ENCODE data around the gene KIF7. TPM values are rescaled to one million over a fixed set of nuclear protein-coding genes. Genes with fewer than 3 reads are reported as not detected.

Gene KIF7
- total and polyA plus RNA-seq, 2 of the 8 experiments (the other 6 are each of a cell fraction or from before 2014, with no cell fraction given) = 4.9 to 14.0 TPM

- FAIRE-seq = no peak
- Histone ChIP-seq H3K9ac (replicated peaks in 1 of 4; ENCODE audit: extremely low read depth in 1 of 4, low read depth in 3 of 4, low read length in 3 of 4) (no peak overlapping the region), H3K27ac (ENCODE audit: low read depth, low read length) (no peak overlapping the region)
These were observed 9.4 kb upstream of the KIF7 start for GRCh38 chr15:89664441-89665350.

More at GRCh38 chr15:89664441-89665350, 9.4 kb upstream of the KIF7 start:
- H3K56ac ChIP-seq (replicated peaks; ENCODE audit: insufficient read length, low read depth, low read length) = no peak overlapping the region
- H2BK20ac ChIP-seq (ENCODE audit: low read length) = no peak overlapping the region
- H3K27me3 ChIP-seq (replicated peaks in 1 of 4; ENCODE audit: control insufficient read depth in 3 of 4, extremely low read depth in 1 of 4, insufficient read depth in 3 of 4, low read length in 3 of 4) = peaks cover 0 to 20% (median 12%) of the 10 kb centered on the region in 4 experiments; a peak in 5 of 7 replicates
- TF ChIP-seq POU5F1 (IDR thresholded peaks at IDR 0.05; ENCODE audit: low read depth, low read length) (no peak), SIRT6 (IDR thresholded peaks at IDR 0.05; ENCODE audit: low read length) (no peak), CTBP2 (IDR thresholded peaks at IDR 0.05; ENCODE audit: borderline replicate concordance, insufficient read depth, insufficient read length, low read length) (no peak), NANOG (IDR thresholded peaks at IDR 0.05; ENCODE audit: insufficient read depth, low read depth, low read length, poor library complexity, severe bottlenecking) (no peak), ASH2L (IDR thresholded peaks at IDR 0.05; ENCODE audit: low read length) (no peak), JUN (IDR thresholded peaks at IDR 0.05; ENCODE audit: low read depth, low read length) (no peak), TCF12 (IDR thresholded peaks at IDR 0.05; ENCODE audit: low read depth, low read length) (no peak), TAF1 (IDR thresholded peaks at IDR 0.05; ENCODE audit: low read depth, low read length) (no peak)
- peaks cover 0 to 11% (median 7%) of the 10 kb centered on the region in 4 experiments; a peak in 6 of 7 replicates for H3K4me1 ChIP-seq (replicated peaks in 1 of 4; ENCODE audit: control insufficient read depth in 3 of 4, insufficient read depth in 4 of 4, low read length in 3 of 4)
- peak overlapping the region; percentile 74 to 76 for H3K4me2 ChIP-seq (ENCODE audit: insufficient read depth in 1 of 2, low read depth in 2 of 2, low read length in 2 of 2)
- no peak overlapping the region for H3K23ac ChIP-seq (ENCODE audit: insufficient read length)
- no peak for DNase-seq (ENCODE audit: low read depth in 1 of 2, low spot score in 2 of 2)
- no peak overlapping the region for H2BK12ac ChIP-seq (ENCODE audit: low read depth, low read length)
- ChIA-PET CTCF (ENCODE audit: partially characterized antibody) (interaction anchor here (1.5 to 2.4 kb wide), 5 partner anchors 9 to 76 kb away, joined by 4 to 12 read pairs (median 6); no protein-coding TSS in a partner anchor), POLR2A (ENCODE audit: partially characterized antibody) (interaction anchor here (0.6 to 0.7 kb wide), 2 partner anchors 10 to 83 kb away, joined by 3 read pairs; no protein-coding TSS in a partner anchor)
- no peaks in the 10 kb centered on the region for H4K20me1 ChIP-seq (replicated peaks in 1 of 2; ENCODE audit: control insufficient read depth in 1 of 2, insufficient read depth in 2 of 2, low read length in 2 of 2)
- H3K23me2 ChIP-seq (ENCODE audit: low read depth, low read length) = no peaks in the 10 kb centered on the region; the same call in 1 of the 2 replicates
- H3K79me1 ChIP-seq (ENCODE audit: low read depth, low read length) = no peaks in the 10 kb centered on the region
- H2AK5ac ChIP-seq (ENCODE audit: low read depth, low read length) = no peak overlapping the region
- no peak overlapping the region for H4K8ac ChIP-seq (ENCODE audit: extremely low read depth, insufficient read depth, low read length)
- no peaks in the 10 kb centered on the region for H3K79me2 ChIP-seq (ENCODE audit: control insufficient read depth in 1 of 2, insufficient read depth in 2 of 2, low read length in 2 of 2)
- H3K4ac ChIP-seq (replicated peaks; ENCODE audit: insufficient read length, low read depth, low read length) = no peak overlapping the region
- no peak overlapping the region for H2BK5ac ChIP-seq (ENCODE audit: low read depth, low read length)
- H3K14ac ChIP-seq (ENCODE audit: insufficient read length) = no peak overlapping the region
- no peak overlapping the region for H3K18ac ChIP-seq (ENCODE audit: extremely low read depth, low read length)
- H3K36me3 ChIP-seq (ENCODE audit: control insufficient read depth in 2 of 4, insufficient read depth in 4 of 4, low read length in 3 of 4) = no peaks in the 10 kb centered on the region
- no peak overlapping the region for H4K91ac ChIP-seq (replicated peaks; ENCODE audit: insufficient read length, low read length)
- H2BK120ac ChIP-seq (replicated peaks; ENCODE audit: low read depth, low read length) = no peak overlapping the region
- 85% methylated on average over 13 of the region's 13 CpGs; no CpG with 5 or more reads in 1 of the 2 experiments for WGBS, 2 experiments (ENCODE audit: extremely low coverage in 1 of 2, insufficient coverage in 1 of 2, insufficient read length in 1 of 2, insufficient replicate concordance in 2 of 2, low coverage in 1 of 2, low lambda C conversion rate in 2 of 2, missing lambda C conversion rate in 1 of 2)
- no peak overlapping the region for H2AFZ ChIP-seq (ENCODE audit: low read length)
- H3K9me3 ChIP-seq (ENCODE audit: insufficient read depth in 2 of 2, low read depth in 1 of 2, low read length in 1 of 2) = no peaks in the 10 kb centered on the region
- no peak overlapping the region for H2BK15ac ChIP-seq (ENCODE audit: low read length)
- no peak overlapping the region for H4K5ac ChIP-seq (ENCODE audit: insufficient read length, low read depth, low read length)
- peak overlapping the region in 2 of 4 experiments; percentile 21 to 61; a peak in 4 of 8 replicates for H3K4me3 ChIP-seq (ENCODE audit: extremely low read depth in 1 of 4, insufficient read depth in 2 of 4, low read depth in 3 of 4, low read length in 4 of 4)
